ENCODE results near the gene LCK. TPM values are rescaled to one million over a fixed set of nuclear protein-coding genes. Genes with fewer than 3 reads are reported as not detected.

LCK gene
- total and polyA plus RNA-seq, 10 of the 15 experiments (the other 5 are each of a cell fraction or from before 2014, with no cell fraction given), result 31.5 to 173 (median 119) TPM

- TF ChIP-seq, protein P1, sequence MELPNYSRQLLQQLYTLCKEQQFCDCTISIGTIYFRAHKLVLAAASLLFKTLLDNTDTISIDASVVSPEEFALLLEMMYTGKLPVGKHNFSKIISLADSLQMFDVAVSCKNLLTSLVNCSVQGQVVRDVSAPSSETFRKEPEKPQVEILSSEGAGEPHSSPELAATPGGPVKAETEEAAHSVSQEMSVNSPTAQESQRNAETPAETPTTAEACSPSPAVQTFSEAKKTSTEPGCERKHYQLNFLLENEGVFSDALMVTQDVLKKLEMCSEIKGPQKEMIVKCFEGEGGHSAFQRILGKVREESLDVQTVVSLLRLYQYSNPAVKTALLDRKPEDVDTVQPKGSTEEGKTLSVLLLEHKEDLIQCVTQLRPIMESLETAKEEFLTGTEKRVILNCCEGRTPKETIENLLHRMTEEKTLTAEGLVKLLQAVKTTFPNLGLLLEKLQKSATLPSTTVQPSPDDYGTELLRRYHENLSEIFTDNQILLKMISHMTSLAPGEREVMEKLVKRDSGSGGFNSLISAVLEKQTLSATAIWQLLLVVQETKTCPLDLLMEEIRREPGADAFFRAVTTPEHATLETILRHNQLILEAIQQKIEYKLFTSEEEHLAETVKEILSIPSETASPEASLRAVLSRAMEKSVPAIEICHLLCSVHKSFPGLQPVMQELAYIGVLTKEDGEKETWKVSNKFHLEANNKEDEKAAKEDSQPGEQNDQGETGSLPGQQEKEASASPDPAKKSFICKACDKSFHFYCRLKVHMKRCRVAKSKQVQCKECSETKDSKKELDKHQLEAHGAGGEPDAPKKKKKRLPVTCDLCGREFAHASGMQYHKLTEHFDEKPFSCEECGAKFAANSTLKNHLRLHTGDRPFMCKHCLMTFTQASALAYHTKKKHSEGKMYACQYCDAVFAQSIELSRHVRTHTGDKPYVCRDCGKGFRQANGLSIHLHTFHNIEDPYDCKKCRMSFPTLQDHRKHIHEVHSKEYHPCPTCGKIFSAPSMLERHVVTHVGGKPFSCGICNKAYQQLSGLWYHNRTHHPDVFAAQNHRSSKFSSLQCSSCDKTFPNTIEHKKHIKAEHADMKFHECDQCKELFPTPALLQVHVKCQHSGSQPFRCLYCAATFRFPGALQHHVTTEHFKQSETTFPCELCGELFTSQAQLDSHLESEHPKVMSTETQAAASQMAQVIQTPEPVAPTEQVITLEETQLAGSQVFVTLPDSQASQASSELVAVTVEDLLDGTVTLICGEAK (IDR thresholded peaks at IDR 0.05; ENCODE audit: borderline replicate concordance), result no peak
- TF ChIP-seq PRDM15 (CRISPR knock-in tag; IDR thresholded peaks at IDR 0.05) (no peak), RAD51 (IDR thresholded peaks at IDR 0.05) (no peak), CEBPB (IDR thresholded peaks at IDR 0.05; ENCODE audit: borderline replicate concordance in 1 of 2, low read depth in 2 of 2, low read length in 2 of 2) (no peak), MTA2 (IDR thresholded peaks at IDR 0.05; ENCODE audit: low read depth) (no peak), NFXL1 (IDR thresholded peaks at IDR 0.05; ENCODE audit: borderline replicate concordance) (no peak), PAX8 (IDR thresholded peaks at IDR 0.05) (no peak), YY1 (IDR thresholded peaks at IDR 0.05; ENCODE audit: low read depth, low read length) (no peak), NFIC (IDR thresholded peaks at IDR 0.05; ENCODE audit: low read depth, low read length) (no peak), RBBP5 (conservative IDR thresholded peaks at IDR 0.05) (no peak), TARDBP (IDR thresholded peaks at IDR 0.05; ENCODE audit: borderline replicate concordance) (no peak), WRNIP1 (IDR thresholded peaks at IDR 0.05; ENCODE audit: borderline replicate concordance, low read depth, low read length) (no peak), NR2C1 (IDR thresholded peaks at IDR 0.05) (no peak), RAD21 (IDR thresholded peaks at IDR 0.05; ENCODE audit: insufficient read depth, low read depth, low read length) (0 out of 2 replicates have a peak, but pooled peaks have one; percentile 3), BACH1 (IDR thresholded peaks at IDR 0.05; ENCODE audit: borderline replicate concordance) (peak; percentile 37; the same call in 1 of the 2 replicates), IKZF1 (conservative IDR thresholded peaks at IDR 0.05) (no peak), SMC3 (IDR thresholded peaks at IDR 0.05; ENCODE audit: borderline replicate concordance, low read length) (no peak), NRF1 (conservative IDR thresholded peaks at IDR 0.05; ENCODE audit: low read depth, low read length) (no peak), GATAD2B (conservative IDR thresholded peaks at IDR 0.05; ENCODE audit: low read depth) (no peak), CREB1 (IDR thresholded peaks at IDR 0.05; ENCODE audit: low read depth) (no peak), ZBED1 (IDR thresholded peaks at IDR 0.05; ENCODE audit: borderline replicate concordance) (no peak)
- TF ChIP-seq, protein P2, sequence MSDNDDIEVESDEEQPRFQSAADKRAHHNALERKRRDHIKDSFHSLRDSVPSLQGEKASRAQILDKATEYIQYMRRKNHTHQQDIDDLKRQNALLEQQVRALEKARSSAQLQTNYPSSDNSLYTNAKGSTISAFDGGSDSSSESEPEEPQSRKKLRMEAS (IDR thresholded peaks at IDR 0.05; ENCODE audit: low read depth, low read length), result no peak
- TF ChIP-seq, protein P3, sequence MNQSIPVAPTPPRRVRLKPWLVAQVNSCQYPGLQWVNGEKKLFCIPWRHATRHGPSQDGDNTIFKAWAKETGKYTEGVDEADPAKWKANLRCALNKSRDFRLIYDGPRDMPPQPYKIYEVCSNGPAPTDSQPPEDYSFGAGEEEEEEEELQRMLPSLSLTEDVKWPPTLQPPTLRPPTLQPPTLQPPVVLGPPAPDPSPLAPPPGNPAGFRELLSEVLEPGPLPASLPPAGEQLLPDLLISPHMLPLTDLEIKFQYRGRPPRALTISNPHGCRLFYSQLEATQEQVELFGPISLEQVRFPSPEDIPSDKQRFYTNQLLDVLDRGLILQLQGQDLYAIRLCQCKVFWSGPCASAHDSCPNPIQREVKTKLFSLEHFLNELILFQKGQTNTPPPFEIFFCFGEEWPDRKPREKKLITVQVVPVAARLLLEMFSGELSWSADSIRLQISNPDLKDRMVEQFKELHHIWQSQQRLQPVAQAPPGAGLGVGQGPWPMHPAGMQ (IDR thresholded peaks at IDR 0.05; ENCODE audit: borderline replicate concordance), result no peak
Measured at GRCh38 chr1:32333251-32333963, 82.3 kb downstream of the LCK start (continued).
